Uterus (tissue), 4 donors: ENCODE data around the gene WWOX. TPM values are rescaled to one million over a fixed set of nuclear protein-coding genes. Genes with fewer than 3 reads are reported as not detected.

Source experiments
- DNase-seq, 2 donors: peaks; one replicate each; pipeline ENCODE4 v3.0.0-alpha.2; 2019 to 2020
- H3K27ac ChIP-seq, 2 donors: fragments of 200-600 bp; sonication (generic); 1 replicate in 1 of 2; 2 replicates in 1 of 2; pipeline ENCODE4 v1.5.1; 2016 to 2018
- H3K27me3 ChIP-seq, 2 donors: fragments of 200-600 bp; sonication (generic); one replicate each; pipeline ENCODE4 v1.5.1; 2018 to 2019; ENCODE audit warnings: control low read depth in 1 of 2
- H3K36me3 ChIP-seq, 2 donors: fragments of 200-600 bp; sonication (generic); one replicate each; pipeline ENCODE4 v1.5.1; 2019; ENCODE audit warnings: control low read depth in 1 of 2
- H3K4me1 ChIP-seq, 2 donors: fragments of 200-600 bp; sonication (generic); one replicate each; pipeline ENCODE4 v1.5.1; 2018 to 2019; ENCODE audit warnings: control low read depth in 1 of 2
- H3K4me3 ChIP-seq, 2 donors: fragments of 200-600 bp; sonication (generic); 1 replicate in 1 of 2; 2 replicates in 1 of 2; pipeline ENCODE4 v1.5.1; 2018 to 2019; ENCODE audit warnings: mild to moderate bottlenecking in 1 of 2
- H3K9me3 ChIP-seq, 2 donors: fragments of 200-600 bp; sonication (generic); one replicate each; pipeline ENCODE4 v1.5.1; 2019; ENCODE audit warnings: control low read depth in 1 of 2
- CTCF ChIP-seq, 4 experiments: fragments of 200-600 bp in 2 of 4; fragments of 450-650 bp in 2 of 4; sonication (generic) in 2 of 4; IDR thresholded peaks; one replicate each; pipeline ENCODE4 v1.5.1; 2016 to 2019; ENCODE audit warnings: antibody characterized with exemption in 4 of 4, mild to moderate bottlenecking in 2 of 4, moderate library complexity in 1 of 4
- POLR2A ChIP-seq, 2 donors: fragments of 450-650 bp; IDR thresholded peaks; one replicate each; pipeline ENCODE4 v1.6.1; 2016; ENCODE audit warnings: antibody characterized with exemption in 2 of 2, mild to moderate bottlenecking in 1 of 2, moderate library complexity in 1 of 2
- intact Hi-C: fragments of 100-400 bp; cut with DNase I; formaldehyde crosslinking; loops from one replicate; pipeline ENCODE4 v1.15.1; 2023; ENCODE audit warnings: low total_unique reads
- total RNA-seq, 4 donors: library from RNA; depleted of rRNA in 3 of 4; stranded (reverse); fragments of >200 nt in 3 of 4; gene quantifications; one replicate each; pipeline versions ENCODE4 v1.1.0 to v1.2.4, GENCODE V29; 2014 to 2023
- donor health status: DM: yes; HTN: yes; CAD: no.

The WWOX gene
- total RNA-seq, 4 donors from 2014 or later: 34.1 to 99.9 (median 55.8) TPM

- intact Hi-C loops: no loop called here
- no peak for DNase-seq
- TF ChIP-seq CTCF (IDR thresholded peaks at IDR 0.05) (no peak), POLR2A (IDR thresholded peaks at IDR 0.05) (no peak)
- Histone ChIP-seq H3K4me3 (no peak overlapping the region), H3K27ac (no peak overlapping the region), H3K36me3 (no peaks in the 10 kb centered on the region), H3K9me3 (no peaks in the 10 kb centered on the region), H3K4me1 (no peaks in the 10 kb centered on the region), H3K27me3 (no peaks in the 10 kb centered on the region)
These were observed 906.8 kb downstream of the WWOX start for GRCh38 chr16:79006206-79006605.

- intact Hi-C loops: no loop called here
- Histone ChIP-seq H3K27me3 (no peaks in the 10 kb centered on the region), H3K27ac (no peak overlapping the region)
These were observed 907.3 kb downstream of the WWOX start for GRCh38 chr16:79006765-79007164.

GRCh38 chr16:79007614-79008013, 908.2 kb downstream of the WWOX start:
- no peak overlapping the region for H3K27ac ChIP-seq
- H3K27me3 ChIP-seq: no peaks in the 10 kb centered on the region
- no peaks in the 10 kb centered on the region for H3K9me3 ChIP-seq
- DNase-seq: no peak
- no peak for TF ChIP-seq CTCF (IDR thresholded peaks at IDR 0.05)
- TF ChIP-seq POLR2A (IDR thresholded peaks at IDR 0.05): no peak
- no peaks in the 10 kb centered on the region for H3K4me1 ChIP-seq
- H3K4me3 ChIP-seq: no peak overlapping the region
- intact Hi-C loops: no loop called here
- H3K36me3 ChIP-seq: no peaks in the 10 kb centered on the region

More at GRCh38 chr16:79006765-79007164, 907.3 kb downstream of the WWOX start:
- DNase-seq: no peak
- no peak for TF ChIP-seq POLR2A (IDR thresholded peaks at IDR 0.05)
- TF ChIP-seq CTCF (IDR thresholded peaks at IDR 0.05): no peak
- Histone ChIP-seq H3K9me3 (no peaks in the 10 kb centered on the region), H3K4me3 (no peak overlapping the region), H3K4me1 (no peaks in the 10 kb centered on the region), H3K36me3 (no peaks in the 10 kb centered on the region)

DNA sequence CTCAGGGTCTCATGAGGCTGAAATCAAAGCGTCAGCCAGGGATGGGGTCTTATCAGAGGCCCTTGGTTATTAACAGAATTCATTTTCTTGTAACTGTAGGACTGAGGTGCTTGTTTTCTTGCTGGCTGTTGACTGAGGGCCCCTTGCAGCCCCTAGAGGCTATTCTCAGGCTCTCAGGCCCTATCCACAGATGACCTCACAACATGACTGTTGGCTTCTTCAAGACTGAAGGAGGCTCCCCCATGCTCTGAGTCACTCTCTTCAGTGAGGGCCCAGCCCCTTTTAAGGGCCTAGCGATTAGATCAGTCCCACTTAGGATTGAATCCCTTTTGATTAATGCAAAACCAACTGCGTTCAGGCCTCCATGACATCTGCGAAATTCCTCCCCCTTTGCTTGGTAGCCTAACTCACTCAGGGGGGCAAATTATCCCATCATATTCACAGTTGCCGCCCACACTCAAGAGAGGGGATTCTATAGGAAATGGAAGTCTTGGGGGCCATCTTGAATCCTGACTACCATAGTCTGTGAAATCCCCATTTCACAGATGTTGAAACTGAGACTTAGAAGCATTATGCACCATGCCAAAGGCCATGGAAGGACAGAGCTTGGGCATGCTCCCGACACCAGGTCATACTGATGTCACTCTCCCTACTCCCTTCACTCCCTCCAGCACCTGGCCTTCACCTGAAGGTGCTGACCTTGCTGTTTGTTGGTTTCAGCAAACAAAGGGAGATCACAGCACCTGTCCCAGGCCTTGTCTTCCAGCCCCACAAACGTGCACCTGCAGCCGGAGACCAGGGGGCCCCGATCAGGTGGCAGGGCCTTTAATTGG, 908.8 kb downstream of the WWOX start:
- Histone ChIP-seq H3K4me1 (no peaks in the 10 kb centered on the region), H3K4me3 (no peak overlapping the region), H3K27me3 (no peaks in the 10 kb centered on the region), H3K9me3 (no peaks in the 10 kb centered on the region), H3K27ac (no peak overlapping the region), H3K36me3 (no peaks in the 10 kb centered on the region)
- intact Hi-C loops: no loop called here
- TF ChIP-seq CTCF (IDR thresholded peaks at IDR 0.05) (no peak), POLR2A (IDR thresholded peaks at IDR 0.05) (no peak)
- DNase-seq: no peak

DNA sequence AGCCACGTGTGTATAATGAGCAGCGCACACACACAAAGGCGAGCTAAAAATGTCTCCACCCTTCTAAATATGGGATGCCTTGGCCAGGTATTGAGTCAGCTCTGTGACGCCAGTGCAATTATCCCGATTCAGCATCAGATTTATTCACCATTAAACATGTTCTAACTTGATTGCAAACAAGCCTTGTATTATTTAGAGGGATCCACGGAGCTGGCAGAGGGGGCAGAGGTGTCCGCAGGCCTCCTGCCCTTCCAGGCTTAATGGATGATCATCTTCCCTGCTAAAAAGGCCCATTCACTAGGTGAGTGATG, 909.4 kb downstream of the WWOX start:
- Histone ChIP-seq H3K4me1 (no peaks in the 10 kb centered on the region), H3K4me3 (no peak overlapping the region), H3K36me3 (no peaks in the 10 kb centered on the region), H3K27me3 (no peaks in the 10 kb centered on the region), H3K27ac (no peak overlapping the region), H3K9me3 (no peaks in the 10 kb centered on the region)
- intact Hi-C loops: no loop called here
- no peak for TF ChIP-seq POLR2A (IDR thresholded peaks at IDR 0.05)
- TF ChIP-seq CTCF (IDR thresholded peaks at IDR 0.05): no peak
- DNase-seq: no peak
